Ovary (tissue), 9 donors: ENCODE results near the gene TTLL11. TPM values are rescaled to one million over a fixed set of nuclear protein-coding genes. Genes with fewer than 3 reads are reported as not detected.
"Not testable (repeated sequence)": the region's sequence is repeated elsewhere in the genome, so short reads cannot be mapped to it uniquely, and the experiment has no call there.

Experiments
- DNase-seq, 5 donors: peaks; one replicate each; pipeline ENCODE4 v3.0.0-alpha.2; 2019 to 2020
- H3K27ac ChIP-seq, 2 donors: fragments of 200-600 bp; one replicate each; pipeline versions ENCODE4 v1.5.1 to v1.8.0; 2019 to 2022
- H3K27me3 ChIP-seq: fragments of 200-600 bp; one replicate; pipeline ENCODE4 v1.8.0; 2022
- H3K36me3 ChIP-seq: fragments of 200-600 bp; sonication (generic); one replicate; pipeline ENCODE4 v1.5.1; 2019
- H3K4me1 ChIP-seq: one replicate; pipeline ENCODE4 v1.8.1; 2013; ENCODE audit warnings: mild to moderate bottlenecking, moderate library complexity; ENCODE audit not compliant: insufficient read depth
- H3K4me3 ChIP-seq: fragments of 200-600 bp; sonication (generic); one replicate; pipeline ENCODE4 v1.5.1; 2017
- H3K9me3 ChIP-seq, 2 donors: fragments of 200-600 bp in 1 of 2; sonication (generic) in 1 of 2; one replicate each; pipeline versions ENCODE4 v1.5.1 to v1.8.1; 2013 to 2019; ENCODE audit warnings: mild to moderate bottlenecking in 1 of 2, moderate library complexity in 1 of 2
- EP300 ChIP-seq: sonication (generic); formaldehyde crosslinking; IDR thresholded peaks from one replicate; pipeline ENCODE4 v1.6.1; 2017; ENCODE audit warnings: antibody characterized with exemption
- POLR2A ChIP-seq: fragments of 450-650 bp; IDR thresholded peaks from one replicate; pipeline ENCODE4 v1.6.1; 2017; ENCODE audit warnings: antibody characterized with exemption, mild to moderate bottlenecking, moderate library complexity
- WGBS, 3 donors: extraction: QIAGEN DNeasy Blood & Tissue Kit in 1 of 3; methylation state at CpG; one replicate each; pipeline versions ENCODE4 v1.1.5 to v1.1.7; 2013 to 2017; 5-methylcytosine and 5-hydroxymethylcytosine counted together
- intact Hi-C, 4 donors: fragments of 100-400 bp; cut with DNase I; formaldehyde crosslinking; loops; one replicate each; pipeline versions ENCODE4 v1.11.0 to v1.15.1; 2022 to 2023
- polyA plus RNA-seq, 2 donors: library from polyadenylated mRNA; stranded (reverse); fragments of 200-250 nt in 1 of 2; fragments of 350-450 nt in 1 of 2; fragmentation: Illumina TruSeq in 1 of 2; extraction: RNeasy Lipid Tissue Mini Kit (QIAGEN cat#74804) in 1 of 2; gene quantifications; one replicate each; pipeline ENCODE4 v1.2.3, GENCODE V29; 2013 to 2014
- total RNA-seq, 7 donors: library from RNA; depleted of rRNA in 2 of 7; stranded (reverse); fragments of >200 nt in 2 of 7; fragmentation: NEBNext Ultra II Directional in 3 of 7; extraction: Animal tissue kit (Norgen Biotek cat#: 25700) in 3 of 7; gene quantifications; one replicate each; pipeline versions ENCODE4 v1.1.0 to v1.2.4, GENCODE V29; 2016 to 2023
- TF ChIP-seq, protein P1 (sequence below), 3 donors: fragments of 450-650 bp in 2 of 3; fragments of 200-600 bp in 1 of 3; IDR thresholded peaks; one replicate each; pipeline versions ENCODE4 v1.5.1 to v1.8.0; 2016 to 2022; ENCODE audit warnings: antibody characterized with exemption in 3 of 3, mild to moderate bottlenecking in 1 of 3
- donor health status: DM: no; HTN: no; CAD: no; lungs with moderate emphysema.
- donor health status: DM: no; HTN: no; CAD: no.
- donor health status: Bipolar disorder and iron deficiency.
- donor health status: DM: yes; HTN: yes; CAD: no.
- donor health status: DM: no; HTN: no; CAD: no.
- donor health status: DM: yes; HTN: yes; CAD: no.

Gene TTLL11
- total and polyA plus RNA-seq, 9 donors, result 6.1 to 13.5 (median 9.2) TPM

DNA sequence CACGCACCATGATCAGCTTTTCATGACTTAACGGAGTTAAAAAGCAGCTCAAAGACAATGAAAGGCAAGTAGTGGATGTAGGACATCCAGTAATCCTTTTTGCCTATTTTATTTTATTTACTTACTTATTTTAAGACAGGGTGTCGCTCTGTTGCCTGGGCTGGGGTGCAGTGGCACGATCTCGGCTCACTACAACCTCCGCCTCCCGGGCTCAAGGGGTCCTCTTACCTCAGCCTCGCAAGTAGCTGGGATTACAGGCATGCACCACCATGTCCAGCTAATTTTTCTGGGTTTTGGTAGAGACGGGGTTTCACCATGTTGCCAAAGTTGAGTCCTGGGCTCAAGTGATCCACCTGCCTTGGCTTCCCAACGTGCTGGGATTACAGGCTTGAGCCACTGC lies 292.7 kb downstream of the TTLL11 start:
- 89 to 96% (median 90%) methylated on average over 10 of the region's 10 CpGs for WGBS, 3 donors
- no peak for TF ChIP-seq EP300
- TF ChIP-seq, protein P1, sequence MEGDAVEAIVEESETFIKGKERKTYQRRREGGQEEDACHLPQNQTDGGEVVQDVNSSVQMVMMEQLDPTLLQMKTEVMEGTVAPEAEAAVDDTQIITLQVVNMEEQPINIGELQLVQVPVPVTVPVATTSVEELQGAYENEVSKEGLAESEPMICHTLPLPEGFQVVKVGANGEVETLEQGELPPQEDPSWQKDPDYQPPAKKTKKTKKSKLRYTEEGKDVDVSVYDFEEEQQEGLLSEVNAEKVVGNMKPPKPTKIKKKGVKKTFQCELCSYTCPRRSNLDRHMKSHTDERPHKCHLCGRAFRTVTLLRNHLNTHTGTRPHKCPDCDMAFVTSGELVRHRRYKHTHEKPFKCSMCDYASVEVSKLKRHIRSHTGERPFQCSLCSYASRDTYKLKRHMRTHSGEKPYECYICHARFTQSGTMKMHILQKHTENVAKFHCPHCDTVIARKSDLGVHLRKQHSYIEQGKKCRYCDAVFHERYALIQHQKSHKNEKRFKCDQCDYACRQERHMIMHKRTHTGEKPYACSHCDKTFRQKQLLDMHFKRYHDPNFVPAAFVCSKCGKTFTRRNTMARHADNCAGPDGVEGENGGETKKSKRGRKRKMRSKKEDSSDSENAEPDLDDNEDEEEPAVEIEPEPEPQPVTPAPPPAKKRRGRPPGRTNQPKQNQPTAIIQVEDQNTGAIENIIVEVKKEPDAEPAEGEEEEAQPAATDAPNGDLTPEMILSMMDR (IDR thresholded peaks at IDR 0.05), result no peak
- TF ChIP-seq POLR2A, result no peak
- no peaks in the 10 kb centered on the region for H3K9me3 ChIP-seq
- no peaks in the 10 kb centered on the region for H3K36me3 ChIP-seq
- H3K27me3 ChIP-seq, result no peaks in the 10 kb centered on the region
- no peak for DNase-seq
- H3K4me3 ChIP-seq, result no peak overlapping the region
- H3K27ac ChIP-seq, result no peak overlapping the region
- intact Hi-C loops, result no loop called here
- H3K4me1 ChIP-seq, result no peaks in the 10 kb centered on the region

GRCh38 chr9:121798941-121799340 lies 294.2 kb downstream of the TTLL11 start:
- intact Hi-C loops, result no loop called here
- Histone ChIP-seq H3K4me1 (no peaks in the 10 kb centered on the region), H3K4me3 (no peak overlapping the region), H3K36me3 (no peaks in the 10 kb centered on the region), H3K9me3 (no peaks in the 10 kb centered on the region), H3K27ac (no peak overlapping the region), H3K27me3 (no peaks in the 10 kb centered on the region)
- TF ChIP-seq POLR2A (no peak), EP300 (no peak)
- TF ChIP-seq, protein P1 (IDR thresholded peaks at IDR 0.05), result no peak
- WGBS, 3 donors, result 84 to 85% (median 85%) methylated on average over 5 of the region's 5 CpGs
- DNase-seq, result no peak

- no peak for TF ChIP-seq POLR2A
- no peak for TF ChIP-seq EP300
- TF ChIP-seq, protein P1 (IDR thresholded peaks at IDR 0.05), result no peak
- 32 to 74% (median 47%) methylated on average over 2 of the region's 2 CpGs for WGBS, 3 donors
- Histone ChIP-seq H3K9me3 (no peaks in the 10 kb centered on the region), H3K27ac (no peak overlapping the region), H3K4me1 (no peaks in the 10 kb centered on the region), H3K27me3 (no peaks in the 10 kb centered on the region), H3K4me3 (no peak overlapping the region), H3K36me3 (no peaks in the 10 kb centered on the region)
- intact Hi-C loops, result no loop called here
- DNase-seq, result no peak
Observed at GRCh38 chr9:121797081-121797480, 296.0 kb downstream of the TTLL11 start.

DNA sequence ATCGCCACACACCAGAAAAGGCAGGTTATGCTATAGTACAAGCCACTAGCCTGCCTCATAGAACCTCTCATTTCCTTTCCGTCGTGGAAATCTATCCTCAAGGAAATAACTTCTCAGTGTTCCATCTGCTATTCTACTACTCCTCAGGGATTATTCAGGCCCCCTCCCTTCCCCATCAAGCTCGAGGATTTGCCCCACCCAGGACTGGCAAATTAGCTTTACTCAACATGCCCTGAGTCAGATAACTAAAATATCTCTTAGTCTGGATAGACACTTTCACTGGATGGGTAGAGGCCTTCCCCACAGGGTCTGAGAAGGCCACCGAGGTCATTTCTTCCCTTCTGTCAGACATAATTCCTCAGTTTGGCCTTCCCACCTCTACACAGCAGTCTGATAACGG lies 298.8 kb downstream of the TTLL11 start:
- H3K4me3 ChIP-seq, H3K27ac ChIP-seq, H3K4me1 ChIP-seq, DNase-seq, H3K36me3 ChIP-seq, H3K9me3 ChIP-seq, intact Hi-C loops, H3K27me3 ChIP-seq: not testable (repeated sequence)
- WGBS, 3 donors, result 64 to 88% (median 88%) methylated on average over 6 of the region's 6 CpGs

DNA sequence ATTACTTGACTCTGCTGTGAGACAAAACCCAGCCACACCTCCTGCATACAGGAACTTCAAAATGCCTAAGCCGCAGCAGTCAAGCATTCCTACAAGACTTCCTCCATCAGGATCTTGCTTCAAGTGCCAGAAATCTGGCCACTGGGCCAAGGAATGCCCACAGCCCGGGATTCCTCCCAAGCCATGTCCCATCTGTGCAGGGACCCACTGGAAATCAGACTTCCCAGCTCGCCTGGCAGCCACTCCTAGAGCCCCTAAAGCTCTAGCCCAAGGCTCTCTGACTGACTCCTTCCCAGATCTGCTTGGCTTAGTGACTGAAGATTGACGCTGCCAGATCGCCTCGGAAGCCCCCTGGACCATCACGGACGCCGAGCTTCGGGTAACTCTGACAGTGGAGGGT lies 300.6 kb downstream of the TTLL11 start:
- intact Hi-C loops, H3K9me3 ChIP-seq, H3K4me1 ChIP-seq, DNase-seq, H3K4me3 ChIP-seq, H3K27me3 ChIP-seq, H3K27ac ChIP-seq, H3K36me3 ChIP-seq: not testable (repeated sequence)
- 93 to 97% (median 97%) methylated on average over 10 of the region's 10 CpGs for WGBS, 3 donors

- DNase-seq, result no peak
- intact Hi-C loops, result no loop called here
- H3K27me3 ChIP-seq, result no peaks in the 10 kb centered on the region
- WGBS, 3 donors, result 92 to 95% (median 92%) methylated on average over 14 of the region's 14 CpGs
- no peak overlapping the region for H3K4me3 ChIP-seq
- H3K27ac ChIP-seq, result no peak overlapping the region
- no peaks in the 10 kb centered on the region for H3K36me3 ChIP-seq
- no peaks in the 10 kb centered on the region for H3K4me1 ChIP-seq
- H3K9me3 ChIP-seq, result no peaks in the 10 kb centered on the region
- TF ChIP-seq, protein P1 (IDR thresholded peaks at IDR 0.05), result no peak
- no peak for TF ChIP-seq EP300
- no peak for TF ChIP-seq POLR2A
Observed at GRCh38 chr9:121790841-121791240, 302.3 kb downstream of the TTLL11 start.
